GM19468 (cell line): ENCODE data around the gene SLC7A11.

Experiments
- ATAC-seq: cut with Tn5 transposase; IDR thresholded peaks from one replicate; pipeline ENCODE4 v1.9.1; 2021; ENCODE audit warnings: mild to moderate bottlenecking, moderate library complexity, moderate number of reproducible peaks; ENCODE audit not compliant: unreplicated experiment; ENCODE audit errors: extremely low read depth

Gene SLC7A11

GRCh38 chr4:138177278-138177968 is 64.7 kb downstream of the SLC7A11 start:
- no peak for ATAC-seq

GRCh38 chr4:138174981-138175794 is 67.0 kb downstream of the SLC7A11 start:
- ATAC-seq: no peak

- ATAC-seq: no peak
Measured at GRCh38 chr4:138164208-138164607, 77.9 kb downstream of the SLC7A11 start.

- no peak for ATAC-seq
Measured at GRCh38 chr4:138163171-138163570, 79.0 kb downstream of the SLC7A11 start.

- ATAC-seq: no peak
Measured at GRCh38 chr4:138162259-138162658, 79.9 kb downstream of the SLC7A11 start.

GRCh38 chr4:138161351-138161750 is 80.8 kb downstream of the SLC7A11 start:
- ATAC-seq: no peak

GRCh38 chr4:138158746-138159297 is 83.3 kb downstream of the SLC7A11 start:
- ATAC-seq: no peak

GRCh38 chr4:138140879-138141278 is 101.3 kb downstream of the SLC7A11 start:
- no peak for ATAC-seq

- ATAC-seq: no peak
Measured at GRCh38 chr4:138138774-138139173, 103.4 kb downstream of the SLC7A11 start.

GRCh38 chr4:138135610-138136009 is 106.5 kb downstream of the SLC7A11 start:
- ATAC-seq: no peak

GRCh38 chr4:138118270-138118669 is 123.9 kb downstream of the SLC7A11 start:
- ATAC-seq: no peak

GRCh38 chr4:138115053-138115452 is 127.1 kb downstream of the SLC7A11 start:
- ATAC-seq: no peak

- peak; percentile 100 for ATAC-seq
Measured at GRCh38 chr4:138114434-138114833, 127.7 kb downstream of the SLC7A11 start.
